ENCODE results near the gene LRG1.

The LRG1 gene

DNA sequence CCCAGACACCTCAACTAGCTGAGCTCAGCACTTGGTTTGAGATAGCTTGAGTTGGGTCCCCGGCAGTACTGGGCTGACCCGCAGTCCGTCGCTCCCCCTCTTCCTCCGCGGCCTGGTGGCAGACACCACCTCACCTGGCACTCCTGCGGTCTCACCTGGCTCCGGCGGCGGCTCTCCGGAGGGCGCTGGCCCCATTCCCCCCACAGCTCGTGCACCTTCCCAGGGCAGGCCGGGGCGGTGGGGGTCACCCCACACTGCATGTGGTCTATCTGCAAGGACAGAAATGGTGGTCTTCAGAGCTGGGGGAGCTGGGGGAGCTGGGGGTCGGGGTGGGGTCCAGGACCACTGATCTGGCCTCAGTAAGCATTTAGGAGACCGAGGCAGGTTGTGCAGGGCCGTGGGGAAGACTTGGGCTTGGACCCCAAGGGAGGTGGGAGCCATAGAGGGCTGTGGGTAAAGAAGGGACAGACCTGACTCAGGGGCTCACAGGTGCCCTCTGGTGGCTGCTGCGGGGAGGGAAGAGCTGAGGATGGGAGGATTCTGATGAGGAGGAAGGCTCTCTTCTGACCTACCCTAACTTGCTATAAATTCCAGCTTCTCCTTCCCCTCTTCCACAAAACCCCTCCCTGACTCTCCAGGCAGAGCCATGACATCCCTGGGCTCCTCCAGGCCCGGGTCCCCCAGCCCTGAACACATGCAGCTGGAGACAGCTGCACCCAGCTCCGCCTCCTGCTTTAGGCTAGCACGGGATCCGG, 14.9 kb downstream of the LRG1 start:
- peak; percentile 61 for DNase-seq

DNA sequence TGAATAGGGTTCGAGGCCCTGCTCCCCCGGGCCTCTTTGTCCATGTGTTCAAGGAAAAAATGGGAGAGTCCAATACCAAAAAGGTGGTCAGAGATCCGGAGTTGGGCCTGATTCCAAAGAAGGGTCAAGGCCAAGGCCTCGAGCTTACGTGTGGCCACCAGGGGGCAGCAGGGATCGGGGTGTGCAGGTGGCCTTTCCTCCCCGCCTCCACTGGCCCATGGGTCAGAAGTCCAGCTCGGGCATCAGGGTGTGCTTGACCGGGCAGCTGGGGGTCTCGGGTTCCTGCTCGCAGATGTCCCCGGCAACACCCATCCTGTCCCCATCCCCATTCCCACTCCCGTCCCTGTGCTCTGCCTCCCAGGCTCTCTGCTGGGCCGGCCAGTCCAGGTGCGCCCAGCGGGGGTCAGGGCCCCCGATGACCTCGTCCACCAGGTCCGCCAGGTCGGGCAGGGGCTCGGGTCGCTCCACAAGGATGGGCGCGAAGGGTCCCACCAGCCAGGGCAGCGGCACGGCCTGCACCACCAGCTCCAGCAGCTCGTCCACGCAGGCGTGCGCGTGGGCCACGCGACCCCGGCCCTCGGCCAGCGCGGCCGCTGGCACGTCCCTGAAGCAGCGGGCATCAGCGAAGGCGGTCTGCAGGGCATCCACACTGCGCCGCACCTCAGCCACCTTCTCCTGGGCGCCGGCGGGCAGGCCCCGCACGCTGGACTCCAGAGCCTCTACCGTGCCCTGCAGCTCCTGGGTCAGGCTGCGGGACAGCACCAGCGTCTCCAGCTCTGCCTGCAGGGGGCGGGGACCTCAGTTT, 16.3 kb downstream of the LRG1 start:
- peak; percentile 54 for DNase-seq

DNA sequence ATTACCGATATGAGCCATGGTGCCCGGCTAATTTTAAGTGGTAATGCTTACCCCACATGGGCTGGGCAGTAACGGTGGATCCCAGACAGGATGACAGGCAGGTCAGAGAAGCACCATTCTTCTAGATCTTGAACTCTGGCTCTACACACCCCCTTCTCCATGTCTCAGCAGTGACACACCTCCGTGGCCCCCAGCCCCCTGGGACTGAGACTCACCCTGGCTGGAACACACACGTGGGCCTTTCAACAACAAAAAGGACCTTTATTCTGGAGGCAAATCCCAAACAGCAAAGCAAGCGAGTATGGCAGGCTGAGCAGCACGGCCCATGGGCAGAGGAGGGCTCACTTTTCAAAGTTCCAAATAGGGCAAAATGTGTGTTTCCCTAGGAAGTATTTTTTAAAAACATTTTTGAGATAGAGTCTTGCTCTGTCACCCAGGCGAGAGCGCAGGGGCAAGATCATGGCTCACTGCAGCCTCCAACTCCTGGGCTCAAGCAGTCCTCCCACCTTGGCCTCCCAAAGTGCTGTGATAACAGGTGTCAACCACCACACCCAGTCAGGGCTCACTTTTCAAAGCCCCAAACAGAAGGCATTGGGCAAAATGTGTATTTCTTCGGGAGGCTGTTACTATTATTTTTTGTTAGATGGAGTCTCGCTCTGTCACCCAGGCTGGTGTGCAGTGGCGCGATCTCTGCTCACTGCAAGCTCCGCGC, 17.4 kb downstream of the LRG1 start:
- no peak for DNase-seq

- DNase-seq, result no peak
Measured at GRCh38 chr19:4521888-4522242, 18.0 kb downstream of the LRG1 start.

DNA sequence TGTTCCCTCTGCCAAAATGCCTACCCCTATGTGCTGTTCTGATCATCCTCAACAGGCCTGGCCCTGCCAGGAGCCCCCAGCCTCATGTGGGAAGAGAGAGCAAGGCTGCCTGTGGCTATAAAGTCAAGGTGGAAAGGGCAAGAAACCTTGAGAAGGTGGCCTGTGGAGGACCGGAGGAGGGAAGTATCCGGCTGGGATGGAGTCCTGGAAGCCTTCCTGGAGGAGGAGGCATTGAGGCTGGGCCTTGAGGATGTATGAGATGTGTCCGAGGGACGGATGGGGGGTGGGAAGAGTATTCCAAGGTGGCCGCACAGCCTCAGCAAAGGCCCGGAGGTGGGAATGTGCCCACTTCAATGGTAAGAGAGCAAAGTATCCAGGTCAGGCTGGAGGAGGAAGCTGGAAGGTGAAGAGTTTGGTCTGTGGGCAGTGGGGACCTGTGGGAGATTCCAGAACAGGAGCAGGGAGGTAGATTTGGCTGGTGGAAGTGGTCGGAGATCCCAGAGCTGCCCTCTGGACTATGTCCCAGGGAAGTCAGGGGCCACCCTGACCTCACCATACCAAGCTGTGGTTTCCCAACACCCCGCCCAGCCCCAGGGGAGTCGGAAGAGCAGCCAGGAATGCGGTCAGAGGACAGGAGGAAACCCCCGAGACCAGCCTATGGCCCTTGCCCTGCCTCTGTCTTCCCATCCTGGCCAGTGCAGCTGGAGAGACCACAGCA, 18.5 kb downstream of the LRG1 start:
- DNase-seq, result no peak

DNA sequence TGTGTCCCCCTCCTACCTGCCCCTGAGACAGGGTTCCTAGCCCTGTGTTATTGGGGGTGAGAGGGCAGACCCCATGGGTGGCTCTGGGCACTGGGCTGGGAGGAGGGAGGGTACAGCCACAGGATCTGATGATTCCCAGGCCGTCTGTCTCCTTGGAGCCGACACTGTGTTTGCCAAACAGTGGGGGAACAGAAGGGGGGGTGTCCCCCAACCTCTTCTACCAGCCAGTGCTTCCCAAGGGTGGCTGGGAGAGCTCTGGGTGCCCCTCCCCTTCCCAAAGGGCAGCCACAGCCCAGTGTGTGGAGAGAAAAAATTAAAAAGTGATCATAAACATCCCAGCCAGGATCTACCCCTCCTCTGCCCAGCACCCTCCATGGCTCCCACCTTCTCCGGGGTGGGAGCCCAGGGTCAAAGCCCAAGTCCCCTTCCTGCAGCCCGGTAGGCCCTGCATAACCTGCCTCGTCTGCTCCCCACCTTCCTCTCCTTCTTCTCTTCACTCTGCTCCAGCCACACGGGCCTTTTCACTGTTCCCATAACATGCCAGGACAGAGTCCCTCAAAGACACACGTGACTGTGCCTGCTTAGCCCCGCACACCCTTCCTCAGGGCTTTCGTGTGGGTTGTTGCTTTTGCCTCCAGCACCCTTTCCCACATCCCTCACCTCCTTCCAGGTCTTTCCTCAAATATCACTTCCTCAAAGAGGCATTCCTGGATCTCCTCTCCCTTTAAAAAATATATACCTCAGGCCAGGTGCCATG, 20.1 kb downstream of the LRG1 start:
- no peak for DNase-seq

GRCh38 chr19:4519172-4519496, 20.7 kb downstream of the LRG1 start:
- DNase-seq, result no peak

GRCh38 chr19:4518345-4519171, 21.3 kb downstream of the LRG1 start, which contains the start of gene PLIN4:
TSS of gene PLIN4 (minus strand) at chr19:4518486. CDS start at chr19:4518272, 214 bp downstream.
- no peak for DNase-seq

DNA sequence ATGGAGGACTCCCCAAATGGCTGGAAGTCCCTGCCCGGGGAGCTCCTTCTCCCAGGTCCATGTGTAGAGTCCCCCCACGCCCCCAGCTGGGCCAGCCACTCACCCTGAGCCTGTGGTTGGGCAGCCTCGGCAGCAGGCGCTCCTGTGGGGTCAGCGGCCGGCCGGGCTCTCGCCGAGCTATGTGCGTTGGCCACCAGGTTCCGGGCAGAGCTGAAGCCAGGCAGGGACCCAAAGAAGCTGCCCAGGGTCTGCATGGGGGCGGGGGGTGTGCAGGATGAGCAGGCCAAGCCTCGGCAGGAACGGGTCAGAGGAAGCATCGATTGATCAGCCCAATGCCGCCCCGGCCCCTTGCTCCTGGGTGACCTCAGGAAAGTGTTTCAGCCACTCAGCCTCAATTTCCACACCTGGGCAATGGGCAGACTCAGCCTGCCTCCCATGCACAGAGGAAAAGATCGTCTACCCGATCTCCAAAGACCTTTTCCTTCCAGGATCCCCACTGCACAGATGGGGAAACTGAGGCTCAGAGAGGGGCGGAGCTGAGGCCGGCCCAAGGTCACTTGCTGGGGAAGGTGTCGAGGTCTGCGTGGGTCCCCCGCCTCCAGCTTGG, 22.3 kb downstream of the LRG1 start:
- DNase-seq, result no peak

DNA sequence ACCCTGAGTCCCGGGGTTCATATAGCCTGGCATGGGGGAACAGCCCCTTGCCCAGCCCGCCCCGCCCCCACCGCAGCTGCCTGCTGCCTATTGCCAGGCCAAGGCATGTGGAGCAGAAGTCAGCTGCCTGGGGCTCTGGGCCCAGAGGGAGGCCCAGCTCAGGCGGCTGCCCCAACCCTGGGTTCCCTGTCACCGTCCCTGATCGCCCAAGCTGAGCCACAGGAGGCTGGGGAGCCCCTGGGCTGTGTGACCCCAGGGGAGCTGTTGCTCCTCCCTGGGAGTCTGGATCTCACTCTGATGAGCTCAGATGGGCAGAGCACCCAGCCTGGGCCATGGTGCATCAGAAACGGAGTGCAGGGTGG, 22.9 kb downstream of the LRG1 start:
- no peak for DNase-seq

DNA sequence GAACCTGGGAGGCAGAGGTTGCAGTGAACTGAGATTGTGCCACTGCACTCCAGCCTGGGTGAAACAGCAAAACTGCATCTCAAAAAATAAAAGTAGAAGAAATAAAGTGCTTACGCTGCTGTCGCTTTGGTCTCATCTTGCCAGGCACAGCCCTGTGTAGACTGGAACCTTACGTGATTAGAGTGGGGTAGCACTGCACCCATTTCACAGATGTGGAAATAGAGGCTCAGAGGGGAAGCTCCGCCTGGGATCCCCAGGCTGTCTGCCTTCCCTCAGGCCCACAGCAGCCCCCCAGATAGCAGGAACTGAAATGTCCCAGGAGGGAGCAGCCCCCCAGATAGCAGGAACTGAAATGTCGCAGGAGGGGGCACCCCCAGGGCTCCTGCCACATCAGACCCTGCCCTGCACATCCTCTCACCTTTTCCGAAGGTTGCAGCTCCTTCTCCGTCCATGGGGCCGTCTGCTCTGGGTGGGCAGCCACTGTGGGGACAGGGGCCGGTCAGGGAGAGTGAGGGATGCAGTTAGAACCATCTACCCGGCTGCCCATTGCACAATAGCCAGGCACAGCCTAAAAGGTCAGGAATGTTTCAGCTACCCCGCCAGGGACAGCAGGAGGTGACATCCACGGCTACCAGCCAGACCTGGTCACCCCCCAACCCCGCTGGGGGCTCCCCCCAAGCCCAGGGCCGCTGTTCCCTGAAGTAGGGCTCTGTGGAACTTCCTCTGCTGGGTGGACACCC, 23.5 kb downstream of the LRG1 start:
- no peak for DNase-seq

DNA sequence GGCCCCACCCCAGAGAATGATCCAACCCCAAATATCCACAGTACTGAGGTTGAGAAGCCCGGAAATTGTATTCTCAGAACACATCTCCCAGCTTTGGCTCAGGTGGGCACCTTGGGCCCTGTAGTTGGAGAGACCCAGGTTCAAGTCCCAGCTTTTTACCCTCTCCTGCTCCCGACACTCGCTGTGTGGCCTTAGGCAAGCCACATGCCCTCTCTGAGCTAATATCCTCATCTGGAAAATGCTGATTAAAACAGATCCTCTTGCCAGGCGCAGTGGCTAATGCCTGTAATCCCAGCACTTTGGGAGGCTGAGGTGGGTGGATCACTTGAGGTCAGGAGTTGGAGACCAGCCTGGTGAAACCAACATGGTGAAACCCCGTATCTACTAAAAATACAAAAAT, 24.1 kb downstream of the LRG1 start:
- no peak for DNase-seq

GRCh38 chr19:4513248-4513647, 26.6 kb downstream of the LRG1 start:
- no peak for DNase-seq

- DNase-seq, result no peak
Measured at GRCh38 chr19:4512070-4512469, 27.8 kb downstream of the LRG1 start.

DNA sequence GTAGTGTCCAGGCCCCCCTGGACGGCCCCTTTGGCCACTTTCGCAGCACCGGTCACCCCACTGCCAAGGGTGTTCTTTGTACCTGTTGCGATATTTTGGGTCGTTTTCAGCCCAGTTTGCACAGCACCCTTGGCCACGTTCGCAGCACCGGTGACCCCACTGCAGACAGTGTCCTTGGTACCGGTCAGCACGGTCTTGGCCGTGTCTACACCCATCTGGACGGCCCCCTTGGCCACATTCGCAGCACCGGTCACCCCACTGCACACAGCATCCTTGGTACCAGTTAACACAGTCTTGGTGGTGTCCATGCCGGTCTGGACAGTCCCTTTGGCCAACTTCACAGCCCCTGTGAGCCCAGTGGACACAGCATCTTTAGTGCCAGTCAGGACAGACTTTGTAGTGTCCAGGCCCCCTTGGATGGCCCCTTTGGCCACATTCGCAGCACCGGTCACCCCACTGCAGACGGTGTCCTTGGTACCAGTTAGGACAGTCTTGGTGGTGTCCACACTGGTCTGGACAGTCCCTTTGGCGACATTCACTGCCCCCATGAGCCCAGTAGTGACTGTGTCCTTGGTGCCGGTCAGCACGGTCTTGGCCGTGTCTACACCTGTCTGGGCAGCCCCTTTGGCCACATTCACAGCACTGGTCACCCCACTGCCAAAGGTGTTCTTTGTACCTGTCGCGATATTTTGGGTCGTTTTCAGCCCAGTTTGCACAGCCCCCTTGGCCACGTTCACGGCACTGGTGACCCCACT, 28.4 kb downstream of the LRG1 start:
- no peak for DNase-seq

DNA sequence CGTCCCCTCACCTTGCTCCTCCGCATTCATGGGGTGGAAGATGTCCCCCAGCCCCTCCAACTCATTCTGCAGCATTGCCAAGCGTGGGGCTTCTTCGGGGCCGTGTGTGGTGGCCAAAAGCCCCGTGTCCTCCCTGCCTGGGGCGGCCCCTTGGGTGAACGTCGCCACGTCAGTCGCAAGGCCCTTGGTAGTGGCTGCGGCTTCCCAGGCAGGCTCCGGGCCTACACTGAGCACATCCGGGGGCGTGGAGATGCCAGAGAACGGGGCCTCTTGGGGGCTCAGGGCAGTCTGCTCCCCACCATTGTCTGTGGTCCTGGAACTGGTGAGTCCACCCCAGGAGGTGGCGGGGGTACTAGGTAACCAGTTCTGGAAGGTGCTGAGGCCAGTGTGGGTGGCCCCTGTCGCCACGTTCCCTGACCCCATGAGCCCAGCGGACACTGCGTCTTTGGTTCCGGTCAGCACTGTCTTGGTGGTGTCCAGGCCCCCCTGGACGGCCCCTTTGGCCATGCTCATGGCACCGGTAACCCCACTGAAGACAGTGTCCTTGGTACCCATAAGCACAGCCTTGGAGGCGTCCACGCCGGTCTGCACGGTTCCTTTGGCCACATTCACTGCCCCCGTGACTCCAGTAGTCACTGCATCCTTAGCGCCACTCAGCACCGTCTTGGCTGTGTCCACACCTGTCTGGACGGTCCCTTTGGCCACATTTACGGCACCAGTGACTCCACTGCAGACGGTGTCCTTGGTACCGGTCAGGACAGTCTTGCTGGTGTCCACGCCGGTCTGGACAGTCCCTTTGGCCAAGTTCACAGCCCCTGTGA, 29.2 kb downstream of the LRG1 start:
- no peak for DNase-seq

GRCh38 chr19:4508698-4509097, 31.1 kb downstream of the LRG1 start:
- DNase-seq, result no peak

DNA sequence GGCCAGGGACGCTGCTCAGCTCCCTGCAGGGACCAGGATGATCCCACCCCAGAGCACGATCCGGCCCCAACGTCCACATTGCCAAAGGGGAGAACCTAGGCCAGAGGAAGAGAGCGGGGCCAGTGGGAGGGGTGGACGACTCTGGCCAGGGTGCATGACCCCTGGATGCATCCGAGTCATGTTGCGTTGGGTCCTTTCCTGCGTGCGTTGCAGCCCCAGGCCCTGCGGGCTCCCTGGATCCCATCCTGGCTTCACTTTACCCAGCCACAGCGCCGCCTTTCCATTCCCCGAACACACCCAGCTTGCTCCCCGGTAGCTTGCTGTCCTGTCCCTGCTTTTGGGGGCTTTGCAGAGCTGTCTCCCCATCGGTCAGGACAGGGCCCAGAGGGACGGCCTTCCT, 32.0 kb downstream of the LRG1 start:
- DNase-seq, result no peak

GRCh38 chr19:4507150-4507452, 32.7 kb downstream of the LRG1 start:
- DNase-seq, result no peak
